Esophagus squamous epithelium (tissue), 4 donors: ENCODE measurements around the gene DNAH14.

ENCODE experiments used
- POLR2A ChIP-seq, 4 donors: fragments of 450-650 bp; IDR thresholded peaks; one replicate each; pipeline ENCODE4 v1.6.1; 2017; ENCODE audit warnings: antibody characterized with exemption in 4 of 4, mild to moderate bottlenecking in 4 of 4, moderate library complexity in 3 of 4
- TF ChIP-seq, protein P1 (sequence below), 6 experiments: fragments of 450-650 bp in 4 of 6; fragments of 200-600 bp in 2 of 6; sonication (generic) in 2 of 6; IDR thresholded peaks; one replicate each; pipeline ENCODE4 v1.5.1; 2016 to 2019; ENCODE audit warnings: antibody characterized with exemption in 6 of 6, mild to moderate bottlenecking in 4 of 6, moderate library complexity in 4 of 6

DNA sequence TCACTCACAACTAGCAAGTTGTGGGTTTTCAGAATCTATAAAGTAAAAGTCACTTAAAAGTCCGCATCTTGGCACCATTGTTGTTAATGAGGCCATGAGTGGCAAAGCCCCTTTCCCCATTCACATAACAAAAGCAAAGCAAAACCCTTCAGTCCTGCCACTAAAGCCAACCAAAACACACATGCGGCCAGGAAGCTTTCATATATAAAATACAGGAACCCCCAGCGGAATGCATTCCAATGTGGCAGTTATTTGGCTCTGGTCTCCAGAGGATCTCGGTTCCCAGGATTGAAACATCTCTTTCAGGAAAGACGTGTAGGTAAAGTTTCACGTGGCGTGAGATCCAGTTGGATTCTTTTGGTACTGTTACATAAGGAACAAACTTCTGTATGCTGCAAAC is 500.8 kb downstream of the DNAH14 start:
- TF ChIP-seq POLR2A (IDR thresholded peaks at IDR 0.05), result no peak
- TF ChIP-seq, protein P1, sequence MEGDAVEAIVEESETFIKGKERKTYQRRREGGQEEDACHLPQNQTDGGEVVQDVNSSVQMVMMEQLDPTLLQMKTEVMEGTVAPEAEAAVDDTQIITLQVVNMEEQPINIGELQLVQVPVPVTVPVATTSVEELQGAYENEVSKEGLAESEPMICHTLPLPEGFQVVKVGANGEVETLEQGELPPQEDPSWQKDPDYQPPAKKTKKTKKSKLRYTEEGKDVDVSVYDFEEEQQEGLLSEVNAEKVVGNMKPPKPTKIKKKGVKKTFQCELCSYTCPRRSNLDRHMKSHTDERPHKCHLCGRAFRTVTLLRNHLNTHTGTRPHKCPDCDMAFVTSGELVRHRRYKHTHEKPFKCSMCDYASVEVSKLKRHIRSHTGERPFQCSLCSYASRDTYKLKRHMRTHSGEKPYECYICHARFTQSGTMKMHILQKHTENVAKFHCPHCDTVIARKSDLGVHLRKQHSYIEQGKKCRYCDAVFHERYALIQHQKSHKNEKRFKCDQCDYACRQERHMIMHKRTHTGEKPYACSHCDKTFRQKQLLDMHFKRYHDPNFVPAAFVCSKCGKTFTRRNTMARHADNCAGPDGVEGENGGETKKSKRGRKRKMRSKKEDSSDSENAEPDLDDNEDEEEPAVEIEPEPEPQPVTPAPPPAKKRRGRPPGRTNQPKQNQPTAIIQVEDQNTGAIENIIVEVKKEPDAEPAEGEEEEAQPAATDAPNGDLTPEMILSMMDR (IDR thresholded peaks at IDR 0.05), result no peak
